ENCODE data around the gene ALDH1A3.

ALDH1A3 gene

DNA sequence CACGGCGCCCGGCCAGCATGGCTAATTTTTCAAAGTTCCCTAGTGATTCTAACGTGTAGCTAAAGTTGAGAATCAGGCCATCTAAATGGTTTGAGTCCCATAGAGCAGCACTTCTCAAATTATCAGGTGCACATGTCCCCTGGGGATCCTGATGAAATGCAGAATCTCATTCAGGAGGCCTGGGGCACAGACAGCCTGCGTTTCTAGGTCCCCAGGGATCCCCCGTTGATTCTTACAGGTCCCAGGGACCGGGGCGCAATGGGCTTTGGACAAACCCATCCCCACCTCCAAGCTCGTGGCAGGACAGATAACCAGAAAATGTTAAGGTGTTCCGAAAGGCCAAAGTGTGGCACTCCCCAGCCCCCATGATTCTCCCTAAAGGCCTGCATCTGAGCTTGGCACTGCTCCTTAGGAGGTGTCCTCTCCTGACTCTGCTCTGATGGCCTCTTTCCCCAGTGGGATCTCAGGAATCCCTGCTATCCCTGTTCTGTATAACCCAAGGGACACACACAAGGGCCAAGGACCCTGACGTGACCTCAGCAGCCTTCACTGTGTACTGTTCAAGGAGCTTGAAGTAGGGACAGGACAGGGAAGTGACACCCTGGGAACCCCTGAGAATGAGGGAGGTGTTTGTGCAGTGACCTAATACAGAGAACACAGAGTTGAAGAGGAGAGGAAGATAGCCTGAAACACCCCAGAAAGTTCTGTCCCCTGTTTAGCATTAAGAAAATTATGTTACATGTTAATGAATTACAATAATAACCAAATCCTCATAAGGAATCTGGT lies 47.5 kb downstream of the ALDH1A3 start:
- DNase-seq: no peak

DNA sequence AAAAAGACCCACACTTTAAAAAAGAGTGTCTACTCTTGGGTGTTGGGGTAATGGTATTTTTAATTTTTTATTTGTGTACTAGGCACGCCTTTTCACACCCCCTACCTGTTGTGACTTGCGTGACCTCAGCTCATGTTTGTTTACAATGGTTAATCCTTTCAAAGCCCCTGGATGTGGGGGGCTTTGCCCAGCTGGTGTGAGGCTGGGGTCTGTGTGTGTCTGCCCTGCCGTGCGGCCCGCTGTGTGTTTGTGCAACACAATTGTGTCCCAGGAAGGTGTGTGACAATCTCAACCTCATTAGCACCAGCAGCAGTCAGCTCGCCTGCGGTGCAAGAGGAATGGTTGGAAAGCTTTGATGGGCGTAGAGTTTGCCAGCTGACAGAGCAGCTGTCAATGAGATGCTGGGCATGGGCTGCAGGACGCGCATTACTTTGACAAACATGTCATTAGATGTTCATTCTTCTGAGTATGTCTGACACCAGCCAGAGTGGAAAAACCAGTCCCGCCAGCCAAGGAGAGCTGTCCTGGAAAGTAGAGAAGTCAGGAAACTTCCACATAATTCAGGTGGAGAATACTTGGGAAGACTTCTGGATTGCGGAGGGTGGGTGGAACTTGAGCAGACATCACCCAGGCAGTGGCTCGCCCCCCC lies 49.1 kb downstream of the ALDH1A3 start:
- no peak for DNase-seq

DNA sequence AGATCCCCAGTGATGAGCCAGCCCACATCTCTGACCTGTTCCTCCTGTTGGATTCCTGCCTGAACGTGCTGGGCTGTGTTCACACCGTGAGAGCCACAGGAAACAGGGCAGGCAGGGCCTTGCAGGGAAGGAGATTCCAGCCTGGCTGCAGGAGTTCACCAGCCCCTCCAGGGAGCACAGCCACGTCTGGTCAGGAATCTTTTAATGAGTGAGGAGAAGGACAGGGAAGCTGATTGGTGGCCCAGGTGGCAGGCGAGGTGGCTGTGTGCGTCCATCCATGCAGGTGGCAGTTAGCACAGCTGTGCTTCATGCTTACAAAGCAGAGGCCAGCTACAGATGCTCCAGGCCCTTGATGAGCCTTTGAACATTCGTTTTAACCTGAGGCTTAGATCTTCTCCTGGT lies 50.0 kb downstream of the ALDH1A3 start:
- DNase-seq: no peak

DNA sequence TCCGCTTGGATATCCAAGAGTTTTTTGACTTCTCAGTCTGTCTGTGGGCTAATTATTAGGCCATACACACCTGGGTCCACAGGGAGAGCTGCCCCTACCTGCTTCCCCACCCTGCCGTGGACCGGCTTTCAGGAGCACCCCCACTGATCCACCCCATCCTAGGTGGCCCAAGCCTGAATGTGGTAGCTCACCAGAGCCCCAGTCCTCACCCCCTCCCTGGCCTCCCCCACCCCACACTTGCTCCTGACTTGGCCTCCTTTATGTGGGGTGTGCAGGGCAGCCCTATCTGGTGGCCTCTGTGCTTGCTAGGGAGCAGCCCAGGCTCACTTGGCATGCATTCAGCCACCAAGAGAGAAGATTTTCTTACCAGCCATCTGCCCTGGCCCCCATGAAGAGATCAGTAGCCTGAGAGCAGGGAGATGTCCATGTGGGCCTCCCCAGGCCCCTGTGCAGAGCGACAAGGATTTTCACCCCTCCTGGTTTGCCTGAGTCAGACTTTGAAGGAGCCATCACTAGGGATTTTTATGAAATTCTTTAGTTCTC lies 50.7 kb downstream of the ALDH1A3 start:
- no peak for DNase-seq

DNA sequence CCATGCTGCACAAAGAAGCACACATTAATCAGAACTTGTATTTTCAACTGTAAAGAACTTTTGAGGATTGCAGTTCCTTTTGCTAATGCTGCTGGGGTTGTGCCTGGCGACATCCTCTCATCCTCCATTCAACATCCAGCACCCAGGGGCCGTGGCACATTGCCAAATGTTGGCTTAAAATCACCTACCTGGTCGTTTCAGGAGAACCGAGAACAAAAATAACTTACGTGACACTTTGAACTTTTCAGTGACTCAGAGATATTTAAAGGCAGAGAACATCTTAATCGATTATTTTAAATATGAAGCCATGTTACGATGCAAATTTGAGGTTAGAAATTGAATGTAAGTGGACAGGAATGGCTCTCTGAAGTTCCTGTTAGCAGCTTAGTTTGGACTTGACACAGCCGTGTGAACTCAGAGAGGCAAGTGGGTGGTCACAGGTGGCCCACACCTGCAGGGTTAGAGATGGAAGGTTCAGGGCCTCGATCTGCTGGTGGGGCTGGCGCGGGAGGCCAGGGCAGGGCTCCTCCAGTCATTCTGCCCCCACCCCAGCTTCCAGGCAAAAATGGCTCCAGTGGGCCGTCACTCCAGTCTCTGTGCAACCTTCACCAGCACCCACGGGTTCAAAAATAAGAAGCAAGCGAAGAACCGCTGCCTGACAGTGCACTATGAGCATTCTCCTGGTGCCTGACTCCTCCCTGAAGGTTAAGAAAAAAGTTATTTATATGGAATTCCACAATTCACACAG lies 51.7 kb downstream of the ALDH1A3 start:
- no peak for DNase-seq

DNA sequence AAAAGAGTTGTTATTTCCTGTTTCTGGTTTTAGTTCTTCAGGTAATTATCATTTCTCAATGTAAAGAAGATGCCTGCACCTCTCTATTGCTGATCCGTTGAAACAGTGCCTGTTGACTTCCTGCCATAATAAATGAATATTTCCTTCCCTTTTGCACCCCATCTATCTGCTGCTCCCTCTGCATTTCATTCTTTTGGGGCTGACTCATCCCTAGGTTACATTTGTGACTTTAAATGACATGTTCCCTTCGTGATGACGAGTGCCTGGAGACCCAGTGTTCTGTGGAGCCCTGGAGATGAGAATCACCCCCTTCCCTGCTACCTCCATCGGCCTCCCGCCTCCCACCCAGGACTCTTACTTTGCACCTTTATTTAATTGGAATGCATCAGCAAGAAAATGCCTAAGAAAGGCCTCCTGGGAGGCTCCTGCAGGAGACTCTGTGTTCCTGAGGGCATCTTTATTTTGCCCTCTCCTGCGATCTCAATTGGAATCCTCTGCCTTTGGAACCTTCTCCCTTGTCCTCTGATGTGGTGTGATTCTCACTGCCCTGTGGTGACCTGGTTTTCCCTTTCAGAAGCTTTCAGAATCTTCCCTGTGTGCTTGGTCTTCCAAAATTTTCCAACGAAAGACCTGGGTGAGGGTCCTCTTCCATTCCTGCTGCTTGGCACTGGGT lies 53.2 kb downstream of the ALDH1A3 start:
- no peak for DNase-seq

DNA sequence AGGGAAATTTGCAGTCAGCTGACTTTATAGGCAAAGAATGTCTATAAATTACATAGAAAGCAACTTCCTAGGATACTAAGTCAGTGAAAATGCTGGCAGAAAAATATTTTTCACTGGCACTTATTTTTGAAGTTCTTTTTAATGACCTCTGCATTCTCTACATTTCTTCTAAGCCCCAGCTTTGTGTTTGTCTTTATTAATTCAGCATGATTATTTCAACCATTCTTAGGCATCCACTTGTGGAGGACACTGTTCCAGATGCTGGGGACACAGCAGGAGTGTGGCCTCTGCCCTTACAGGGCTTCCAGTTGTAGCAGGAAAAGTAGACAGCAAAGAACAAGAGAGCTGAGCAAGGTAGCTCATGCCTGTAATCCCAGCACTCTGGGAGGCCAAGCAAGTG lies 54.5 kb downstream of the ALDH1A3 start:
- DNase-seq: no peak

DNA sequence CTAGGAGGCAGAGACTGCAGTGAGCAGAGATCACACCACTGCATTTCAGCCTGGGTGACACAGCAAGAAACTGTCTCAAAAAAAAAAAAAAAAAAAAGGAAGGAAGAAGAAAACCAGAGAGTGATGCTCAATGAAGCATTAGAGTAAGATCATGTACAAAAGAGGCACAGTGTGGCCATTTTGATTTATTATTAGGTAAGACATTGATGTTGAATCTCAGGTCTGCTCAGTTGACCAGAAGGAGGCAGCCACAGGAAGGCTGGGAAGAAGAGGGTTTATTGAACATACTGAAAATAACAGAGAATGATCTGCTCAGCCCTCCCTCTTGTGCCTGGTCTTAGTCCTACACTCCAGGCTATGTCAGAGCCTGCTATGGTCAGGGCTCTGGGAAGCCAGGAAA lies 55.1 kb downstream of the ALDH1A3 start:
- no peak for DNase-seq

DNA sequence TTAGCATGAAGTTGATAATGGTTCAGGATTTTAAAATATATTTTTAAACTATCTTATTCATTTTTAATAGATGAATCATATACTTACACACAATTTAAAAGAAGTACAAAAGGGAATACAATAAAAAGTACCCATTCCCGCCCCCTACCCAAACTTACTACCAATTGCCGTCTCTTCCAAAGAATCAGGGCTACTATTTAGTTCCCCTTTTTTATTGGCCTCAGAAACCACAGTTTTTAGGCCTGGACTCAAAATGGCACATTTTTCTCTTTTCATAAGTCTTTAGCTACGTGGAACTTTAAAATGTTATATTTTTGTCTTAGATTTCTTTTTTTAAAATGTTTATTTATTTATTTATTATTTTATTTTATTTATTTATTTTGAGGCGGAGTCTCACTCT lies 57.5 kb downstream of the ALDH1A3 start:
- DNase-seq: no peak

DNA sequence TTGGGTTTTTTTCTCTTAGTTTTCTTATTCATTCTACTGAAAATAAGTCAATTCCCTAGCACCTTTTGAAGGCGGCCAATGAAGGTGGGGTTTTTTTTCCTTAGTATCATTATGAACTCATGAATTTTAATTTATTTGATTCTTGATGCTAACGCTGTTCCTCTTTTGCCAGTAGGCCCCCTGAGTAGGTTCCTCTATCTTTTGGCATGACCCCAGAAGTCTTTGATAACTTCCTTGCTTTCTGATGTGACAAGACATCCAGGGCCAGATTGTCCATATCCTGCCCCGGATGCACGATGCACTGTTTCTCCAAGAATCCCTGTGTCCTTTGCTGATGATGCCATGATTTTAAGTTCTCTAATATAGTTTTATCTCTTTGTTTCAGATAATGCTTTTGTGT lies 60.2 kb downstream of the ALDH1A3 start:
- no peak for DNase-seq

DNA sequence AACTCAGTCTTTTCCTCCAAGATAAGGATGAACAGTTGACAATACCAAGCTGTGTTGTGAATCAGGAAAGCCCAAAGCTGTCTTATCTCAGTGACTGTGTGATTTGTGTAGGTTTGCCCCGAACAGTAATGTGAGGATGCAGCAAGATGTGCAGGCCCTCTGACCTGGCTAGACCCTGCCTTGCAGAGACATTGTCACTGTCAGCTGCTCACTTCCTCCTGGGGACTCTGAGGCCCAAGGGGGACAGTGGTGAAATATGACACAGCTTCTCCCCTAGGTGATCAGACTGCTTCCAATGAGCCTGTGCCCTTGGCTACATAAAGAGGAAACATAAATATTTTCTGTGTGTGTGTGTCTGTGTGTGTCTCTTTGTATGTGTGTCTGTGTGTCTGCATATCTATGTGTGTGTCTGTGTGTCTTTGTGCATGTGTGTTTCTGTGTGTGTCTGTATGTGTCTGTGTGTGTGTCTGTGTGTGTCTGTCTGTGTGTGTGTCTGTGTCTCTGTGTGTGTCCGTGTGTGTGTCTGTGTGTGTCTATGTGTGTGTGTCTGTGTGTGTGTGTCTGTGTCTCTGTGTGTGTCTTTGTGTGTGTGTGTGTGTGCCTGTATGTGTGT lies 61.2 kb downstream of the ALDH1A3 start:
- DNase-seq: no peak

DNA sequence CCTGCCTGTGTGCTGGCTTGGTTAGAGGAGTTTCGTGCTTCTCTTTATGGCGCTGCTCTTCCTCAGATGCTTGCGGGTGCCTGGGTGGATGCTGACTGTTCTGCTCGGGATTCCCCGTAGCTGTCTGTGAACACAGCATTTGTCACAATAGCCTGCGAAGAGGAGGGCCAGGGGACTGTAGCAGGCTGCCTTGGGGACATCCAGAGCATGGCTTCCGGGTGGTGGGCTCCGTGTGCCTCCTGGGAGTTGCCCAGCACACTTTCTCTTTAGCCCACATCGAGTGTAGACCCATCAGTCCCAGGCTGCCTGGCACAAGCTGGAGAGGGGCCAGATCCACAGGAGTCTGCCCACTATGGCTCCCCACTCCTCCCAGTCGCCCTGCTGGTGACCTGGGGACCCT lies 61.9 kb downstream of the ALDH1A3 start:
- DNase-seq: no peak

DNA sequence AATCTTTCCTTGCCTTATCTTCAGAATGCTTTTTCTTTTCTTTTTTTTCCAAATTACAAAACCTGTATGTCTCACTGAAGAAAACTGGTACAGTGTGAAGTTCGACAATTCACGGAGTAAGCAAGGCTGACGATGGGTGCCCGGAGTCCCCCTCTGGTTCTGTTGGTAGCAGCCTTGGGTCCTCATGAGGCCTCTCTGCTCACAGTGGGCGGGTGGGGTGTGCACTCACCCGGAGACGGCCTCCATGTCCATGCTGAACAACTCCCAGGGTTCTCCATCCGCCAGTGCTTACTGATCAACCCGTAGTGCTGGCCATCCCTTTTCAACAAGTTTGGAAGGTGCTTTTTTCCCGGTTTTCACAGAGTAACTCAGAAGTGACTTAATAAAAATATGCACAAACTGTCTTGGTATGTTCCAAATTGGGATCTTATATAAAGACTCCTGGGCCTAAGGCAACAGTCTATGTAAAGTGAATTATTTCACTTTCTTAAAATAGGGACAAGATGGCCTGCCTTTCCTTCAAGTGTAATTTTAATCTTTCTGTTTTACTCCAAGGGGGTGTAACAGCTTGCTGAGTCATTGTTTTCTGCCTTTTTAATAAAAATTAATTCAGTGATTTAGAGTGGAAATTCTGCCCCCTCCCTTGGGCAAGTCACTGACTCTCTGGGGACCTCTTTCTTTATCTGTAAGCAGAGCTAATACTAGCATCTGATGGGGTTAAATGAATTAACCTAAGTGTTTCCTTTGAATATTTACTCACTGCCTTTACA lies 63.2 kb downstream of the ALDH1A3 start:
- DNase-seq: no peak

DNA sequence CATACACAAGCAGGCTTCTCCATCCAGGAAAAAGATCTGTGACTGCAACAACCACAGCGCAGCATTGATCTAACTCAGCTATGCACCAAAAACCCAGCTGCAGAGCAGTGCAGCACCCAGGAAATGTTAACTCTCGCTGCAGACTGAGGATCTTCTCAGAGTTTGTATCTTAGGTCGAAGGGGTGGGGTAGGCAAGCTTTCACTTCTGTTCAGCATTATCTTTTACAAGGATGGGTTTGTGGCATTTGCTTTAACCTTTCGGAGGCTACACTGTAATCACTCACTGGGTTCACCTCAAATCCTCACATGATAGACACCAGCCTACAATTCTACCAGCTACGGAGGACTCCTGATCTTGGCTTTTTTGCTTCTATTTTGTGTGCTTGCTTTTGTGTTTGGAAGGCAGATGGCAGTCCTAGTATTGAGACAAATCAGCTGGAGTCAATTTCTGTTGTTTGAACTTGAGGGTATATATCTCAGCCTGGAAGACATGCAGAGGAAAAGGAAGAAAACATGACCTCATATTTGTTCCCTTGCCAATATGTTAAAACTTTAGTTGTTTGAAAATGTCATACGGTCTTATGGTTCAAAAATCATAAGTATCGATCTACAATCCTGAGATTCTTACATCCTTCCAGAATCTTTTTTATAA lies 64.7 kb downstream of the ALDH1A3 start:
- DNase-seq: no peak

DNA sequence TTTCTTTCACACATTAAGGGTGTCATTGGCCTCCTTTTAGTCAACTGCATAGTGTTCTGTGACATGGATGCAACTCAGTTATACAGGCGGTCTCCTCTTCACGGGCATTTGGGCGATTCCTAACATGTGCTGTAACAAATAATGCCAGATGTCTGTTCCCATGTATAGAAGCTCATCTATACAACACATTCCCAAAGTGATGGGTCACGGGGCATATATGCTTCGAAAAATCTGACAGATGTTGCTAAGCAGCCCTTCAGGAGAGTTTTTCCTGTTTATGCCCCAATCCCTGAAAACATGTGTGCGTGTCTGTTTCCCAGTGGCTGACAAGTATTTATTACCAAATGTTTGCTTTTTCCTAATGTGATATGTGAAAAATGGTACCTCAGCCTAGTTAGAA lies 65.4 kb downstream of the ALDH1A3 start:
- DNase-seq: no peak

DNA sequence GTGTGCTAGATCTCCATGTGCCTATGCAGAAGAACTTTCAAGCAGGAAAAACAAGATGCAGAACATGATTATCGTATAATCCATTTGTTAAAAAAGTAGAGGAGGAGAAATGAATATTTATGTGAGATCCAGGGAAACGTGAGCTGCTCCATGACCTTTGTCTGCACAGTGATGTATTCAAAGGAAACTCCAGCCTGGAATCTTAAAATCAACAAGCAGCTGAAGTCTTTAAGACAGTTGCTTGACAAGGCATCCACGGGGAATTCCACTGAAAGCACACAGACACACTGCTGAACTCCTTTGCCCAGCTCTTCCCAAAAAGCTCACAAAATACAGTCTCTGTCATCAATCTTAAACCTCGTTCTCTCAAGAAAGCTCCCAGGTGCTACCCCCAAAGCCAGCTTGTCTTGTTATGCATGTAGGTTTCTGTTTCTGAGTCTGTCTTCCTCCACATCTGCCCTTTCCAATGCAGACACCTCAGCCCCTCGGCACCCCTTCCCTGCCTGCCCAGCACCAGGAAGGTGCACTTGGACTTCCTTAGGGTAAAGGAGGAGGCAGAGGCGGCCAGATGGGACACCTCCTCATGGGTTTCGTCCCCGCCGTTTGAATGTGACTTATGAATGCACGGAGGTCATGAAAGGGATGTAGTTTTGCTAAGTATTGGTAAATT lies 68.3 kb downstream of the ALDH1A3 start:
- DNase-seq: no peak

DNA sequence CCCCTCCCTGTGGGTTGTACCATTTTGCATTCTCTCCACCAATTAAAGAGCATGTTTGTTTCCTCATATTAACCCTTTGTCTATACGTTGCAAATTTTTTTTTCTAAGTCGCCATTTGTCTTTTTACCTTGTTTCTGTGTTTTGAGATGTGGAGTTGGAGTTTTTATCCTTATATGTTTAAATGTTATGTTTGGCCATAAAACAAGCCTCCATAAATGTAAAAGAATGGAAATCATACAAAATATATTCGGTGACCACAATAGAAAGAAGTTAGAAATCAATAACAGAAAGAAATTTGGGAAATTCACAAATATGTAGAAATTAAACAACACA lies 68.8 kb downstream of the ALDH1A3 start:
- DNase-seq: no peak

DNA sequence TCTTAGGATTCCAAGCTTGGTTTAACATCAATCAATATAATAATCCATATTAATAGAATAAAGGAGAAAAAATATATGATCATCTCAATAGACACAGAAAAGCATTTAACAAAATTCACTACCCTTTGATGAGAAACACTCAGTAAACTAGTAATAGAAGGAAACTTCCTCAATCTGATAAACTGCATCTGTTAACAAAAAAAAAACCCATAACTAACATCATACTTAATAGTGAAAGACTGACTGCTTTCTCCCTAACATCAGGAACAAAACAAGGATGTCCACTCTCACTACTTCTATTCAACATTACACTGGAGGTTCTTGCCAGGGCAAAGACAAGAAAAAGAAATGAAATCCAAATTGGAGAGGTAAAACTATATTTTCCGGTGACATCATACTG lies 70.1 kb downstream of the ALDH1A3 start:
- DNase-seq: no peak

DNA sequence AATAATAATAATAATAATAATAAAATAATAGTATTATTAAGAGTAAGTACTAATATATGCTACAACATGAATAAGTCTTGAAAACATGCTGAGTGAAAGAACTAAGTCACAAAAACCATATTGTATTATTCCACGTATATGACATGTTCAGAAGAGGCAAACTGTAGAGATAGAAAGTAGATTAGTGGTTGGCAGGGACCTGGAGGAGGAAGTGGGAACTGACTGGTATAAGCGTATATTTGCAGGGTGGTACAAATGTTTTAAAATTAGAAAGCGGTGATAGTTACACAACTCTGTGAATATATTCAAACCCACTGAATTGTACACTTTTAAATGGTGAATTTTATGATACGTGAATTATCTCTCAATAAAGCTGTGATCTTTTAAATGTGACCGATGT lies 72.3 kb downstream of the ALDH1A3 start:
- no peak for DNase-seq

DNA sequence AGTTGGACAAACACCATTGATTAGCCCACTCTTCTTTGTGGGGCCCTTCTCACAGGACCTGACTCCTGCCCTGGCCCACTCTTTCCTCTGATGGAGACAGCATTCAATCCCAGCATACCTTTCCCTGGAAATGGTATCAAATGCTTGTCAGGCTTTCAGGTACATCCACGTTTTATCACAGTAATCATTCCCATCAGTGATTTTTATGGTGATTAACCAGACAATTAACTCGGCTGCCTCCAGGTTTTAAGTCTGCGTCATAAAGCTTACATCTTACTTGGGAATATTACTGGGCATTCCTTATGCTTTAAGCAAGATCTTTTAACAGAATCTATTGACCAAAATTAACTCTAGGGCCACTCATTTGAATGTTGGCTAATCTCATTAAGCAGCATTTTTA lies 72.9 kb downstream of the ALDH1A3 start:
- DNase-seq: no peak
